IMR-90 (cell line): ENCODE measurements around the gene RERE. TPM values are rescaled to one million over a fixed set of nuclear protein-coding genes. Genes with fewer than 3 reads are reported as not detected.

Experiments used
- ATAC-seq: fragments of 200-7000 bp; cut with Tn5 transposase; 2 replicates; pipeline ENCODE4 v1.9.1; 2020; ENCODE audit warnings: low read depth, mild to moderate bottlenecking, moderate library complexity
- BruUV-seq: library from RNA; stranded (reverse); fragments of 400-500 nt; replicated peaks from 2 replicates; lab custom pipeline; 2021; lab: Mats Ljungman, UMichigan
- CTCF ChIA-PET: fragments of 300-600 bp; formaldehyde crosslinking; extraction: SDS; loops from one replicate; lab custom pipeline; 2021; ENCODE audit warnings: antibody characterized with exemption; lab: Yijun Ruan, JAX
- POLR2A ChIA-PET: fragments of 300-600 bp; sonication (Branson Sonifier 250); formaldehyde crosslinking; loops from one replicate; lab custom pipeline; 2022; ENCODE audit warnings: antibody characterized with exemption; ENCODE audit not compliant: unreplicated experiment; lab: Charles Lee
- DNase-seq: peaks from one replicate; pipeline ENCODE4 v3.0.0; 2013
- H2AFZ ChIP-seq: replicated peaks from 2 replicates; pipeline ENCODE3; 2013; ENCODE audit warnings: low read length, mild to moderate bottlenecking; ENCODE audit not compliant: poor library complexity
- H2AK5ac ChIP-seq: 2 replicates; pipeline ENCODE4 v1.6.1; 2013; ENCODE audit warnings: low read depth, low read length, inconsistent platforms
- H2AK9ac ChIP-seq: replicated peaks from 2 replicates; pipeline ENCODE3; 2013; ENCODE audit warnings: mild to moderate bottlenecking, low read depth, low read length, moderate library complexity; ENCODE audit not compliant: poor library complexity
- H2BK120ac ChIP-seq: 2 replicates; pipeline ENCODE4 v1.6.1; 2013; ENCODE audit warnings: low read depth, low read length, inconsistent platforms
- H2BK15ac ChIP-seq: 3 replicates; pipeline ENCODE4 v1.6.1; 2013; ENCODE audit warnings: low read depth, low read length, inconsistent platforms
- H2BK20ac ChIP-seq: 2 replicates; pipeline ENCODE4 v1.6.1; 2013; ENCODE audit warnings: low read depth, mild to moderate bottlenecking, inconsistent platforms, low read length, moderate library complexity
- H2BK5ac ChIP-seq: 2 replicates; pipeline ENCODE4 v1.6.1; 2013; ENCODE audit warnings: mild to moderate bottlenecking, low read depth, low read length, inconsistent platforms; ENCODE audit not compliant: poor library complexity, severe bottlenecking
- H3K14ac ChIP-seq: replicated peaks from 2 replicates; pipeline ENCODE4 v1.6.1; 2013; ENCODE audit warnings: low read depth, low read length, inconsistent platforms
- H3K18ac ChIP-seq: 2 replicates; pipeline ENCODE4 v1.6.1; 2013; ENCODE audit warnings: low read depth, low read length, control low read depth
- H3K23ac ChIP-seq: 2 replicates; pipeline ENCODE4 v1.6.1; 2013; ENCODE audit warnings: low read depth, low read length, inconsistent platforms
- H3K27ac ChIP-seq: 2 replicates; pipeline ENCODE4 v1.5.1; 2013; ENCODE audit warnings: mild to moderate bottlenecking, control low read depth, low read length; ENCODE audit not compliant: insufficient read depth
- H3K27me3 ChIP-seq: 2 replicates; pipeline ENCODE4 v1.6.1; 2013; ENCODE audit warnings: low read length; ENCODE audit not compliant: control insufficient read depth, insufficient read depth
- H3K36me3 ChIP-seq: 2 replicates; pipeline ENCODE4 v1.6.1; 2013; ENCODE audit warnings: low read length, mixed read lengths; ENCODE audit not compliant: control insufficient read depth, insufficient read depth
- H3K4ac ChIP-seq: 2 replicates; pipeline ENCODE4 v1.6.1; 2013; ENCODE audit warnings: low read depth, low read length, inconsistent platforms
- H3K4me1 ChIP-seq: 2 replicates; pipeline ENCODE4 v1.6.1; 2013; ENCODE audit warnings: low read length, mixed read lengths; ENCODE audit not compliant: control insufficient read depth, insufficient read depth
- H3K4me2 ChIP-seq: 2 replicates; pipeline ENCODE4 v1.6.1; 2013; ENCODE audit warnings: low read depth, mild to moderate bottlenecking, control low read depth, low read length, moderate library complexity
- H3K4me3 ChIP-seq: 2 replicates; pipeline ENCODE4 v1.5.1; 2013; ENCODE audit warnings: low read depth, mild to moderate bottlenecking, control low read depth, low read length, moderate library complexity; ENCODE audit not compliant: insufficient read depth
- H3K56ac ChIP-seq: 2 replicates; pipeline ENCODE4 v1.6.1; 2013; ENCODE audit warnings: low read length, inconsistent platforms; ENCODE audit not compliant: insufficient read depth; ENCODE audit errors: extremely low read depth
- H3K79me1 ChIP-seq, 2 experiments: 2 replicates each; pipeline ENCODE4 v1.6.1; 2013; ENCODE audit warnings: low read length in 2 of 2, inconsistent platforms in 1 of 2, low read depth in 1 of 2
- H3K9ac ChIP-seq: 2 replicates; pipeline ENCODE4 v1.6.1; 2013; ENCODE audit warnings: low read depth, low read length, control low read depth
- H3K9me1 ChIP-seq: 2 replicates; pipeline ENCODE4 v1.6.1; 2013; ENCODE audit warnings: low read length, inconsistent platforms; ENCODE audit not compliant: insufficient read depth
- H3K9me3 ChIP-seq: 2 replicates; pipeline ENCODE4 v1.6.1; 2013; ENCODE audit warnings: low read length; ENCODE audit not compliant: control insufficient read depth, insufficient read depth
- H4K20me1 ChIP-seq: 2 replicates; pipeline ENCODE4 v1.6.1; 2013; ENCODE audit warnings: low read length, inconsistent platforms; ENCODE audit not compliant: insufficient read depth
- H4K5ac ChIP-seq: 2 replicates; pipeline ENCODE4 v1.6.1; 2013; ENCODE audit warnings: mild to moderate bottlenecking, low read depth, low read length, control low read depth
- H4K8ac ChIP-seq, 2 experiments: 2 replicates each; pipeline ENCODE4 v1.6.1; 2013; ENCODE audit warnings: low read depth in 2 of 2, low read length in 2 of 2, control low read depth in 1 of 2, inconsistent platforms in 1 of 2
- H4K91ac ChIP-seq: 2 replicates; pipeline ENCODE4 v1.6.1; 2013; ENCODE audit warnings: low read depth, low read length, inconsistent platforms; ENCODE audit not compliant: insufficient read depth
- BHLHE40 ChIP-seq: fragments of 150-350 bp; IDR thresholded peaks from 2 replicates; pipeline ENCODE4 v1.6.1; 2016; ENCODE audit warnings: mild to moderate bottlenecking, low read depth, low read length
- CEBPB ChIP-seq: IDR thresholded peaks from 2 replicates; pipeline ENCODE4 v1.6.1; 2012; ENCODE audit warnings: low read depth, low read length, improper control_type of control experiment
- CHD1 ChIP-seq: IDR thresholded peaks from 2 replicates; pipeline ENCODE4 v1.6.1; 2012; ENCODE audit warnings: low read depth, low read length, improper control_type of control experiment
- CTCF ChIP-seq: conservative IDR thresholded peaks from 2 replicates; pipeline ENCODE4 v1.5.1; 2012; ENCODE audit warnings: mild to moderate bottlenecking, low read depth, low read length, improper control_type of control experiment
- ELK1 ChIP-seq: fragments of 150-350 bp; IDR thresholded peaks from 2 replicates; pipeline ENCODE4 v1.6.1; 2016; ENCODE audit warnings: low read depth, mild to moderate bottlenecking, low read length, moderate library complexity, borderline replicate concordance
- FOS ChIP-seq: fragments of 150-350 bp; IDR thresholded peaks from 2 replicates; pipeline ENCODE4 v1.6.1; 2016; ENCODE audit warnings: low read depth, low read length
- MAFK ChIP-seq: IDR thresholded peaks from 2 replicates; pipeline ENCODE4 v1.6.1; 2012; ENCODE audit warnings: low read depth, low read length, improper control_type of control experiment
- MAZ ChIP-seq: IDR thresholded peaks from 2 replicates; pipeline ENCODE4 v1.6.1; 2012; ENCODE audit warnings: low read depth, mild to moderate bottlenecking, low read length, improper control_type of control experiment, moderate library complexity, borderline replicate concordance
- MXI1 ChIP-seq: IDR thresholded peaks from 2 replicates; pipeline ENCODE4 v1.6.1; 2012; ENCODE audit warnings: low read depth, mild to moderate bottlenecking, low read length, moderate library complexity, borderline replicate concordance
- NFE2L2 ChIP-seq: fragments of 150-350 bp; IDR thresholded peaks from 2 replicates; pipeline ENCODE4 v1.6.1; 2016; ENCODE audit warnings: low read depth, mild to moderate bottlenecking, low read length
- POLR2A ChIP-seq: IDR thresholded peaks from 2 replicates; pipeline ENCODE4 v1.6.1; 2012; ENCODE audit warnings: mild to moderate bottlenecking, low read depth, low read length
- RAD21 ChIP-seq: IDR thresholded peaks from 2 replicates; pipeline ENCODE4 v1.6.1; 2012; ENCODE audit warnings: low read length, improper control_type of control experiment
- RCOR1 ChIP-seq: IDR thresholded peaks from 2 replicates; pipeline ENCODE4 v1.6.1; 2012; ENCODE audit warnings: mild to moderate bottlenecking, low read length, improper control_type of control experiment; ENCODE audit not compliant: insufficient replicate concordance
- RFX5 ChIP-seq: IDR thresholded peaks from 2 replicates; pipeline ENCODE4 v1.8.0; 2012; ENCODE audit warnings: low read depth, mild to moderate bottlenecking, low read length, moderate library complexity
- SMC3 ChIP-seq: fragments of 150-350 bp; IDR thresholded peaks from 2 replicates; pipeline ENCODE4 v1.6.1; 2016; ENCODE audit warnings: low read depth, mild to moderate bottlenecking, antibody characterized with exemption, low read length, moderate library complexity
- USF2 ChIP-seq: fragments of 150-350 bp; IDR thresholded peaks from 2 replicates; pipeline ENCODE4 v1.6.1; 2017; ENCODE audit warnings: mild to moderate bottlenecking, antibody characterized with exemption, low read length, low read depth
- WGBS, 2 experiments: methylation state at CpG; one replicate each; pipeline versions ENCODE4 v1.1.5 to v1.1.7; 2013; ENCODE audit warnings: missing lambda C conversion rate in 2 of 2; ENCODE audit not compliant: insufficient read length in 1 of 2; ENCODE audit errors: extremely low coverage in 2 of 2; 5-methylcytosine and 5-hydroxymethylcytosine counted together
- dilution Hi-C: fragments of 300-500 bp; cut with HindIII; formaldehyde crosslinking; loops from one replicate; pipeline ENCODE4 v1.14.3; 2018; ENCODE audit warnings: low sequenced_read_pairs; ENCODE audit not compliant: unreplicated experiment
- in situ Hi-C: fragments of 300-500 bp; cut with MboI; formaldehyde crosslinking; loops from 3 replicates; pipeline ENCODE4 v1.14.3; 2019; ENCODE audit warnings: low sequenced_read_pairs, inconsistent platforms, mixed read lengths
- intact Hi-C: fragments of 100-400 bp; cut with micrococcal nuclease; formaldehyde crosslinking; loops from 2 replicates; pipeline ENCODE4 v1.10.0; 2022
- polyA plus RNA-seq, 3 experiments: library from polyadenylated mRNA; depleted of rRNA; stranded (reverse); fragments of >200 nt; gene quantifications; 2 replicates each; pipeline ENCODE4 v1.2.3, GENCODE V29; 2012; ENCODE audit warnings: low replicate concordance in 1 of 3
- total RNA-seq: library from RNA; depleted of rRNA; stranded (reverse); fragments of >200 nt; gene quantifications from 2 replicates; pipeline ENCODE4 v1.2.3, GENCODE V29; 2012

RERE gene
- total and polyA plus RNA-seq, 2 of the 4 experiments (the other 2 are of a cell fraction): 11.5 to 25.1 TPM

- TF ChIP-seq MAZ (no peak), BHLHE40 (no peak), POLR2A (no peak), RCOR1 (no peak), CHD1 (no peak), RAD21 (no peak), CEBPB (no peak), USF2 (no peak), CTCF (no peak), ELK1 (no peak), FOS (no peak), SMC3 (no peak), MAFK (no peak), NFE2L2 (no peak), MXI1 (no peak), RFX5 (no peak)
- Histone ChIP-seq H4K20me1 (peaks cover 5% of the 10 kb centered on the region; the same call in 1 of the 2 replicates), H3K23ac (no peak overlapping the region), H3K27me3 (no peaks in the 10 kb centered on the region), H3K18ac (no peak overlapping the region), H3K4ac (no peak overlapping the region), H3K14ac (no peak overlapping the region), H2BK15ac (no peak overlapping the region), H4K8ac (no peak overlapping the region), H3K56ac (no peak overlapping the region), H2AK5ac (no peak overlapping the region), H3K79me1 (peaks cover 17 to 18% of the 10 kb centered on the region in 2 experiments; a peak in 3 of 4 replicates), H3K27ac (no peak overlapping the region), H2BK120ac (no peak overlapping the region), H3K4me1 (no peaks in the 10 kb centered on the region), H3K4me3 (no peak overlapping the region), H4K91ac (no peak overlapping the region), H3K9me3 (no peaks in the 10 kb centered on the region), H2BK5ac (no peak overlapping the region), H3K36me3 (peaks cover 3% of the 10 kb centered on the region; the same call in 1 of the 2 replicates), H2BK20ac (no peak overlapping the region), H3K4me2 (no peak overlapping the region), H2AFZ (no peak overlapping the region), H3K9me1 (peaks cover 3% of the 10 kb centered on the region; the same call in 1 of the 2 replicates), H3K9ac (no peak overlapping the region), H2AK9ac (no peak overlapping the region), H4K5ac (no peak overlapping the region)
- dilution Hi-C loops: no loop called here
- in situ Hi-C loops: no loop called here
- DNase-seq (no peak), ATAC-seq (no peak)
- WGBS, 2 experiments: 80% methylated on average over 1 of the region's 2 CpGs; no CpG with 5 or more reads in 1 of the 2 experiments
- BruUV-seq: no TSS peak
- ChIA-PET CTCF (no interaction called here), POLR2A (no interaction called here)
- intact Hi-C loops: no loop called here
Measured at GRCh38 chr1:8782955-8783354, 34.5 kb downstream of the RERE start.
